Activated naive CD8-positive, alpha-beta T cell treated with anti-CD3 and anti-CD28 coated beads, Interleukin-2, amount 50 U/mL, for 24 hours (primary cell): ENCODE data around the gene SPRR2E.
"Not testable (repeated sequence)": the region's sequence is repeated elsewhere in the genome, so short reads cannot be mapped to it uniquely, and the experiment has no call there.

ENCODE experiments used
- ATAC-seq: fragments of 150-1000 bp; cut with Tn5 transposase; one replicate; pipeline ENCODE4 v1.10.0; 2021
- DNase-seq: peaks from one replicate; pipeline ENCODE4 v3.0.0; 2021
- H3K27ac Mint-ChIP-seq: one replicate; pipeline ENCODE4 v1.8.0; 2021; ENCODE audit warnings: mild to moderate bottlenecking, mixed read lengths
- H3K27me3 Mint-ChIP-seq: one replicate; pipeline ENCODE4 v1.8.0; 2021; ENCODE audit warnings: mixed read lengths
- H3K36me3 Mint-ChIP-seq: one replicate; pipeline ENCODE4 v1.8.0; 2021; ENCODE audit warnings: low read depth, mixed read lengths
- H3K4me1 Mint-ChIP-seq: one replicate; pipeline ENCODE4 v1.8.0; 2021; ENCODE audit warnings: mixed read lengths
- H3K4me3 Mint-ChIP-seq: one replicate; pipeline ENCODE4 v1.8.0; 2021; ENCODE audit warnings: mild to moderate bottlenecking, moderate library complexity, mixed read lengths
- H3K9me3 Mint-ChIP-seq: one replicate; pipeline ENCODE4 v1.8.0; 2021; ENCODE audit warnings: mixed read lengths

SPRR2E gene

DNA sequence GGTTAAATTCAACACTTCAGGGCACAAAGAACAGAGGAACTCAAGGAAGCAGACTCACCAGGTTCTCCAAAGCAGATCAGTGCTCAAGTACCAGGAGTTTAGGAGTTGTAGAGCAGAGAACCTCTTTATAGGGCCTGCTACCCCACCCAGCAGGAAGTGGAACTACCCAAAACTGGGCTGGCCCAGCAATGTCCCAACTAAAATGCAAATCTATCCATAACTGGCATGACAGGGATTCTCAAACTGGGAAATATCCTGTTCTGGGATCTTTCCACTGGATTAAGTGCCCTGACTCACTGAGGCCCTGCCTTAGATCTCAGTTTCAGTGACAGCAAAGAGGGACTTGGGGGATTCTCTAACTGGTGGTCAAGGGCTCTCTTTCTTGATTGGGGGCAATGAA lies at the start of gene SPRR2E:
TSS of gene SPRR2E (minus strand) at position 101 of the 400 bp plus-strand sequence. CDS start 775 bp downstream, outside the sequence.
- no peak within 1 kb of the TSS for H3K27ac Mint-ChIP-seq
- no peak for DNase-seq
- H3K36me3 Mint-ChIP-seq, result no peaks in the 10 kb centered on the region
- no peaks in the 10 kb centered on the region for H3K9me3 Mint-ChIP-seq
- H3K4me3 Mint-ChIP-seq, result no peak within 1 kb of the TSS
- H3K27me3 Mint-ChIP-seq, result peaks cover 15% of the 10 kb centered on the region
- ATAC-seq, result no peak
- no peaks in the 10 kb centered on the region for H3K4me1 Mint-ChIP-seq

GRCh38 chr1:153141377-153141776 lies 47.1 kb upstream of the SPRR2E start:
- no peak overlapping the region for H3K27ac Mint-ChIP-seq
- no peaks in the 10 kb centered on the region for H3K4me1 Mint-ChIP-seq
- H3K9me3 Mint-ChIP-seq, result no peaks in the 10 kb centered on the region
- H3K4me3 Mint-ChIP-seq, result no peak overlapping the region
- ATAC-seq, result no peak
- H3K27me3 Mint-ChIP-seq, result peaks cover 29% of the 10 kb centered on the region
- DNase-seq, result no peak
- no peaks in the 10 kb centered on the region for H3K36me3 Mint-ChIP-seq

DNA sequence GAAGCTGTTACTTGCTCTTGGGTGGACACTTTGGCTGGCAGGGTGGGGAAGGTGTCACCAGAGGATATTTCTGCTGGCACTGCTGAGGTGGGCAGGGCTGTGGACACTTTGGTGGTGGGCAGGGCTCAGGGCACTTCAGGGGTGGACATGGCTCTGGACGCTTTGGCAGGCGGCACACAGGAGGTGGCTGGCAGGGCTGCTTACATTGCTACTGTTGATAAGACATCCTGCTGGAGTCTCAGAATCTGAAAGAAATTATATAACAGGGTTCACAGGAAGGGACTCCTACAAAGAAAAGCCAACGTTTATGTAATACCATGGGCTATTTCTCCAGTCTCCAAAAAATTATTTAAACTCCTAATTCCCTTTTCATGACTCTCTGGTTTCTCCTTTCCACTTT lies 46.2 kb upstream of the SPRR2E start:
- DNase-seq, result no peak
- no peak for ATAC-seq
- Mint-ChIP-seq H3K9me3 (no peaks in the 10 kb centered on the region), H3K4me1 (no peaks in the 10 kb centered on the region), H3K4me3 (no peak overlapping the region), H3K36me3 (no peaks in the 10 kb centered on the region), H3K27me3 (peaks cover 35% of the 10 kb centered on the region), H3K27ac (no peak overlapping the region)

- H3K27me3 Mint-ChIP-seq, result peaks cover 53% of the 10 kb centered on the region
These were observed 39.4 kb upstream of the SPRR2E start for GRCh38 chr1:153133743-153134142.

GRCh38 chr1:153133267-153133666 lies 38.9 kb upstream of the SPRR2E start:
- Mint-ChIP-seq H3K27me3 (peaks cover 53% of the 10 kb centered on the region), H3K4me3 (no peak overlapping the region), H3K4me1 (no peaks in the 10 kb centered on the region), H3K27ac (no peak overlapping the region), H3K9me3 (no peaks in the 10 kb centered on the region), H3K36me3 (no peaks in the 10 kb centered on the region)
- ATAC-seq (no peak), DNase-seq (no peak)

More at GRCh38 chr1:153133743-153134142, 39.4 kb upstream of the SPRR2E start:
- H3K27ac Mint-ChIP-seq, result no peak overlapping the region
- H3K4me1 Mint-ChIP-seq, result no peaks in the 10 kb centered on the region
- no peak for DNase-seq
- ATAC-seq, result no peak
- H3K9me3 Mint-ChIP-seq, result no peaks in the 10 kb centered on the region
- H3K4me3 Mint-ChIP-seq, result no peak overlapping the region
- no peaks in the 10 kb centered on the region for H3K36me3 Mint-ChIP-seq

GRCh38 chr1:153128688-153129087 lies 34.4 kb upstream of the SPRR2E start:
- not testable (repeated sequence) for ATAC-seq, H3K27ac Mint-ChIP-seq, H3K4me3 Mint-ChIP-seq, H3K36me3 Mint-ChIP-seq, H3K4me1 Mint-ChIP-seq, DNase-seq
- Mint-ChIP-seq H3K9me3 (peaks cover 18% of the 10 kb centered on the region), H3K27me3 (peaks cover 20% of the 10 kb centered on the region)

DNA sequence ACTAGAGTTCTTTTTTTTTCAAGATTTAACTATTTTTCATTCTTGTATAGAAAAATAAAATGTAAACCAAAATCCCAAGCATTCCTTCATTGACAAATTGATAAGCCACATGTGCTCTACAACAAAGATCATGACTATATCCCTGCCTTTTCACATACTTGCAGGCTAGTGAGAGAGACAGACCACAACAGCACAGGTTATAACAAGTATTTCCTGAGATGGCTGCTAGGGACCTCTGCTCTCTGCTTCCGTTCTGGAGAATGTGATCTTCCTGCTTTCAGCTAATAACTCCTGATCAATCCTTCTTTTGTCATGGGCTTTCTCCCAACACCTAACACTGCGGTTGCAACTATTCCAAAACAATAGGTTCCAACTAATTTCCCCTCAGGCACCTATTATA lies 33.0 kb upstream of the SPRR2E start:
- H3K27me3 Mint-ChIP-seq, result peaks cover 14% of the 10 kb centered on the region
- DNase-seq (no peak), ATAC-seq (no peak)
- H3K4me3 Mint-ChIP-seq, result no peak overlapping the region
- no peaks in the 10 kb centered on the region for H3K4me1 Mint-ChIP-seq
- no peak overlapping the region for H3K27ac Mint-ChIP-seq
- no peaks in the 10 kb centered on the region for H3K36me3 Mint-ChIP-seq
- H3K9me3 Mint-ChIP-seq, result peaks cover 18% of the 10 kb centered on the region

DNA sequence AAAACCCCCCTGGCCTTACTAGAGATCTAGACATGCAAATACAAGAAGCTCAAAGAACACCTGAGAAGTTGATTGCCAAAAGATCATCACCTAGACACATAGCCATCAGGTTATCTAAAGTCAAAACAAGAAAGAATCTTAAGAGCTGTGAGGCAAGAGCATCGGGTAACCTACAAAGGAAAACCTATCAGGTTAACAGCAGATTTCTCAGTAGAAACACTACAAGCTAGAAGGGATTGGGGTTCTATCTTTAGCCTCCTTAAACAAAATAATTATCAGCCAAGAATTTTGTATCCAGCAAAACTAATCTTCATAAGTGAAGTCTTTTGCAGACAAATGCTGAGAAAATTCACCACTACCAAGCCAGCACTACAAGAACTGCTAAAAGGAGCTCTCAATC lies 31.2 kb upstream of the SPRR2E start:
- Mint-ChIP-seq H3K27ac (no peak overlapping the region), H3K4me3 (no peak overlapping the region), H3K4me1 (no peaks in the 10 kb centered on the region)

GRCh38 chr1:153123793-153124192 lies 29.5 kb upstream of the SPRR2E start:
- DNase-seq, H3K27ac Mint-ChIP-seq, ATAC-seq, H3K4me3 Mint-ChIP-seq, H3K4me1 Mint-ChIP-seq, H3K36me3 Mint-ChIP-seq, H3K27me3 Mint-ChIP-seq: not testable (repeated sequence)
- H3K9me3 Mint-ChIP-seq, result peaks cover 18% of the 10 kb centered on the region

More for the DNA sequence above, 31.2 kb upstream of the SPRR2E start:
- no peaks in the 10 kb centered on the region for H3K36me3 Mint-ChIP-seq
- no peak for ATAC-seq
- H3K27me3 Mint-ChIP-seq, result peaks cover 7% of the 10 kb centered on the region
- DNase-seq, result no peak
- H3K9me3 Mint-ChIP-seq, result peaks cover 18% of the 10 kb centered on the region

DNA sequence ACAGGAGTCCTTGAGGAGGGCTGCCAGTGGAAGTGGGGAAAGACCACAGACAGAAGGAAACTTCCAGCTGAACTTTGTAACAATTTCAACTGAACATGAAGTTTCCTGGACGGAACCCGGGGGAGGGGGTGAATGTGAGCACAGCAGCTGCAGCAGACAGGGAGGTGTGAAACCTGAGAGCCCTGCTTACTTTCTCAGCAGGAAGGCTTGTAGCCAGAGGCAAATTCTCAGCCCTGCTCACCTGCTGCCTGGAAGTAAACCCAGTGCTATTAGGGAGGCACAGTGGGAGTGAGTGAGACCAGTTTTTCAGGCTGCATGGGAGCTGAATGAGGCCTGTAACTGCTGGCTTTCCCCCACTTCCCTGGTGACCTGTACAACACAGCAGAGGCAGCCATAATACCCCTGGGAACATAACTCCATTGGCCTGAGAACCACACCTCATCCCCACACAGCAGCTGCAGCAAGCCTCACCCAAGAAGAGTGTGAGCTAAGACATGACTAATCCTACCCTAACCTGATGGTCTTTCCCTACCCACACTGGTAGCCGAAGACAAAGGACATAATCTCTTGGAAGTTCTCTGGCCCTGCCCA lies 28.6 kb upstream of the SPRR2E start:
- Mint-ChIP-seq H3K36me3 (no peaks in the 10 kb centered on the region), H3K4me3 (no peak overlapping the region), H3K4me1 (no peaks in the 10 kb centered on the region), H3K27me3 (no peaks in the 10 kb centered on the region), H3K27ac (no peak overlapping the region), H3K9me3 (peaks cover 18% of the 10 kb centered on the region)
- DNase-seq (no peak), ATAC-seq (no peak)

DNA sequence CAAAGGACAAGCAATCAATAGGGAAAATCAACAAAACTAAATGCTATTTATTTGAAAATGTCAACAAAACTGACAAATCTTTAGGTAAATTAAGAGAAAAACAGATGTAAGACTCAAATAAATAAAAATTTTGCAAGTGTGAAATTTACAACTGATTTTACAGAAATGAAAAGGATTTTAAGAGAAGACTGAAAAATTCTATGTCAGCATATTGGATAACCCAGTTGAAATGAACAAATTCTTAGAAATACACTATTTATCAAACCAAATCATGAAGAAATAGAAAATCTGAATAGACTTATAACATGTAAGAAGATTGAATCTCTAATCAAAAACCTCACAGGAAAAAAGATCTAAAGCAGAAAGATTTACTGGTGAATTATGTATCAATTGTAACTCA lies 26.6 kb upstream of the SPRR2E start:
- H3K4me1 Mint-ChIP-seq, result no peaks in the 10 kb centered on the region
- H3K4me3 Mint-ChIP-seq, result no peak overlapping the region
- no peak overlapping the region for H3K27ac Mint-ChIP-seq
- peaks cover 17% of the 10 kb centered on the region for H3K9me3 Mint-ChIP-seq
- H3K27me3 Mint-ChIP-seq, result no peaks in the 10 kb centered on the region
- no peaks in the 10 kb centered on the region for H3K36me3 Mint-ChIP-seq
- ATAC-seq (no peak), DNase-seq (no peak)

GRCh38 chr1:153119491-153119971 lies 25.2 kb upstream of the SPRR2E start:
- H3K9me3 Mint-ChIP-seq, result peaks cover 3% of the 10 kb centered on the region
- no peaks in the 10 kb centered on the region for H3K36me3 Mint-ChIP-seq
- no peak overlapping the region for H3K27ac Mint-ChIP-seq
- DNase-seq, result no peak
- H3K27me3 Mint-ChIP-seq, result peaks cover 6% of the 10 kb centered on the region
- H3K4me3 Mint-ChIP-seq, result no peak overlapping the region
- ATAC-seq, result no peak
- H3K4me1 Mint-ChIP-seq, result no peaks in the 10 kb centered on the region

DNA sequence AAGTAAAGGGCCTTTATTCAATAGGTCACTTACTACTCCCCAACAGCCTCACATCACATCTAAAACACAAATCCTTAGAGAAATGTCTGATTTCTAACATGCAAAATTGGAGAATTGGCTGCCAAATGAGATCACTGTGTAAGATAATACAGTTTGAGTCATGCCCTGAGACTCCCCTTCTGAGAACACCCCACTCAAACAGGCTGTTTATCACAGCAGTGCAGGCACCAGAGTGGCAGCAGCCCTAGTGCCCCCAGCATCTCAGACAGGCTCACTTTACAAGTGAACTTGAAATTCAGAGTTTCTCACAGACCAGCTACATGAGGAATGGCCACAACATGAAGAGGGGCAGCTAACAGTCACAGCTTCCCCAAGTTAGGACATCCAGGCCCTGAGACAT lies 20.9 kb upstream of the SPRR2E start:
- DNase-seq, H3K9me3 Mint-ChIP-seq, H3K4me3 Mint-ChIP-seq, H3K36me3 Mint-ChIP-seq, H3K4me1 Mint-ChIP-seq, H3K27me3 Mint-ChIP-seq, H3K27ac Mint-ChIP-seq, ATAC-seq: not testable (repeated sequence)

GRCh38 chr1:153113416-153113815 lies 19.1 kb upstream of the SPRR2E start, which contains the start of gene SPRR2F:
Gene SPRR2F, minus strand, starts transcription at chr1:153113516. Its CDS starts 783 bp downstream, at chr1:153112733.
- Mint-ChIP-seq H3K27me3 (peaks cover 6% of the 10 kb centered on the region), H3K36me3 (no peaks in the 10 kb centered on the region), H3K27ac (no peak within 1 kb of the TSS), H3K9me3 (no peaks in the 10 kb centered on the region), H3K4me3 (no peak within 1 kb of the TSS), H3K4me1 (no peaks in the 10 kb centered on the region)
- ATAC-seq, result no peak
- no peak for DNase-seq

GRCh38 chr1:153112454-153112853 lies 18.1 kb upstream of the SPRR2E start:
- H3K36me3 Mint-ChIP-seq, H3K9me3 Mint-ChIP-seq, DNase-seq, H3K27me3 Mint-ChIP-seq, ATAC-seq, H3K4me1 Mint-ChIP-seq, H3K27ac Mint-ChIP-seq, H3K4me3 Mint-ChIP-seq: not testable (repeated sequence)

- Mint-ChIP-seq H3K4me3 (no peak overlapping the region), H3K9me3 (no peaks in the 10 kb centered on the region), H3K27me3 (peaks cover 23% of the 10 kb centered on the region), H3K4me1 (no peaks in the 10 kb centered on the region), H3K27ac (no peak overlapping the region), H3K36me3 (no peaks in the 10 kb centered on the region)
- no peak for ATAC-seq
- DNase-seq, result no peak
These were observed 5.9 kb upstream of the SPRR2E start for GRCh38 chr1:153100245-153100644.
